Breast epithelium (tissue), 3 donors: Measurements from ENCODE around the gene AP1S3.
"Not testable (repeated sequence)": the region's sequence is repeated elsewhere in the genome, so short reads cannot be mapped to it uniquely, and the experiment has no call there.

Source experiments
- CTCF ChIP-seq, 3 donors: fragments of 450-650 bp; IDR thresholded peaks; one replicate each; pipeline ENCODE4 v1.5.1; 2016 to 2017; ENCODE audit warnings: antibody characterized with exemption in 3 of 3, mild to moderate bottlenecking in 3 of 3, moderate library complexity in 3 of 3
- POLR2A ChIP-seq: fragments of 450-650 bp; IDR thresholded peaks from one replicate; pipeline ENCODE4 v1.6.1; 2016; ENCODE audit warnings: antibody characterized with exemption, mild to moderate bottlenecking, moderate library complexity
- POLR2AphosphoS5 ChIP-seq, 3 donors: sonication (generic); formaldehyde crosslinking; IDR thresholded peaks; one replicate each; pipeline ENCODE4 v1.6.1; 2017; ENCODE audit warnings: antibody characterized with exemption in 3 of 3

- not testable (repeated sequence) for TF ChIP-seq CTCF (IDR thresholded peaks at IDR 0.05); POLR2AphosphoS5 (IDR thresholded peaks at IDR 0.05); POLR2A
These were observed 75.6 kb downstream of the AP1S3 start for GRCh38 chr2:223761746-223762145.
